Testis (tissue), 2 donors: ENCODE measurements around the gene GCNT2.

Experiments
- POLR2A ChIP-seq: fragments of 450-650 bp; IDR thresholded peaks from one replicate; pipeline ENCODE4 v1.6.1; 2017; ENCODE audit warnings: antibody characterized with exemption, mild to moderate bottlenecking, moderate library complexity
- TF ChIP-seq, protein P1 (sequence below), 3 experiments: fragments of 450-650 bp in 2 of 3; fragments of 200-600 bp in 1 of 3; sonication (generic) in 1 of 3; IDR thresholded peaks; one replicate each; pipeline ENCODE4 v1.5.1; 2016 to 2019; ENCODE audit warnings: antibody characterized with exemption in 3 of 3, mild to moderate bottlenecking in 2 of 3, moderate library complexity in 1 of 3

DNA sequence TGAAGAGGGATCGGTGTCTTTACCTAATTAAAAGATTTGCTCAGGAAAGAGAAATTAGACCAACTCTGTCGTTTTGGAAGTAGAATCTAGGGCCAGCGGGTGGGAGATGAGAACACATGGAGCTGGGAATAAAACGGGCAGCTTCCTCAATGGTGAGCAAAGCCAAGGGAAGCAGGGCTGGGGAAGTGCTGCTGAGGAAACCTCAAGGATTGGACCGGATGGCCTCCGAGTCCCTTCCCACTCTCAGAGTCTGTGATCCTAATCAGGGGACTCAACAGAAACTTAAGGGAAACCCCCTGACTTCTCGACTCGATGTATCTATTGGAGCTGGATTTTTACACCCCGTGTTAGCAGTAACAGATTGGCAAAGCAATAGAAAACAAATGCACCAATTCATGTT, 10.8 kb downstream of the GCNT2 start:
- TF ChIP-seq, protein P1, sequence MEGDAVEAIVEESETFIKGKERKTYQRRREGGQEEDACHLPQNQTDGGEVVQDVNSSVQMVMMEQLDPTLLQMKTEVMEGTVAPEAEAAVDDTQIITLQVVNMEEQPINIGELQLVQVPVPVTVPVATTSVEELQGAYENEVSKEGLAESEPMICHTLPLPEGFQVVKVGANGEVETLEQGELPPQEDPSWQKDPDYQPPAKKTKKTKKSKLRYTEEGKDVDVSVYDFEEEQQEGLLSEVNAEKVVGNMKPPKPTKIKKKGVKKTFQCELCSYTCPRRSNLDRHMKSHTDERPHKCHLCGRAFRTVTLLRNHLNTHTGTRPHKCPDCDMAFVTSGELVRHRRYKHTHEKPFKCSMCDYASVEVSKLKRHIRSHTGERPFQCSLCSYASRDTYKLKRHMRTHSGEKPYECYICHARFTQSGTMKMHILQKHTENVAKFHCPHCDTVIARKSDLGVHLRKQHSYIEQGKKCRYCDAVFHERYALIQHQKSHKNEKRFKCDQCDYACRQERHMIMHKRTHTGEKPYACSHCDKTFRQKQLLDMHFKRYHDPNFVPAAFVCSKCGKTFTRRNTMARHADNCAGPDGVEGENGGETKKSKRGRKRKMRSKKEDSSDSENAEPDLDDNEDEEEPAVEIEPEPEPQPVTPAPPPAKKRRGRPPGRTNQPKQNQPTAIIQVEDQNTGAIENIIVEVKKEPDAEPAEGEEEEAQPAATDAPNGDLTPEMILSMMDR (IDR thresholded peaks at IDR 0.05) = no peak
- TF ChIP-seq POLR2A = no peak
